Ectodermal cell (in vitro differentiated cells): Measurements from ENCODE around the gene TESK2.
A peak's percentile ranks its signal among the peaks of the same experiment; 100 is the strongest.

Source experiments
- H3K27ac ChIP-seq: 2 replicates; pipeline ENCODE4 v1.7.0; 2013; ENCODE audit warnings: mild to moderate bottlenecking, low read depth, low read length; ENCODE audit not compliant: insufficient read depth, poor library complexity, severe bottlenecking
- H3K27me3 ChIP-seq: 2 replicates; pipeline ENCODE4 v1.7.0; 2013; ENCODE audit warnings: mild to moderate bottlenecking, low read length; ENCODE audit not compliant: insufficient read depth, control insufficient read depth, poor library complexity, severe bottlenecking
- H3K36me3 ChIP-seq: one replicate; pipeline ENCODE4 v1.7.0; 2013; ENCODE audit warnings: low read length; ENCODE audit not compliant: control insufficient read depth, insufficient read depth
- H3K4me1 ChIP-seq: one replicate; pipeline ENCODE4 v1.7.0; 2013; ENCODE audit warnings: low read length; ENCODE audit not compliant: control insufficient read depth, insufficient read depth
- H3K4me3 ChIP-seq: 2 replicates; pipeline ENCODE4 v1.7.0; 2013; ENCODE audit warnings: low read depth, low read length, control low read depth; ENCODE audit not compliant: insufficient read depth
- H3K9me3 ChIP-seq: 2 replicates; pipeline ENCODE4 v1.7.0; 2013; ENCODE audit warnings: mild to moderate bottlenecking, low read length, moderate library complexity; ENCODE audit not compliant: control insufficient read depth
- WGBS, 2 experiments: methylation state at CpG; one replicate each; pipeline ENCODE4 v1.1.7; 2013; ENCODE audit warnings: missing lambda C conversion rate in 2 of 2; 5-methylcytosine and 5-hydroxymethylcytosine counted together

Gene TESK2

DNA sequence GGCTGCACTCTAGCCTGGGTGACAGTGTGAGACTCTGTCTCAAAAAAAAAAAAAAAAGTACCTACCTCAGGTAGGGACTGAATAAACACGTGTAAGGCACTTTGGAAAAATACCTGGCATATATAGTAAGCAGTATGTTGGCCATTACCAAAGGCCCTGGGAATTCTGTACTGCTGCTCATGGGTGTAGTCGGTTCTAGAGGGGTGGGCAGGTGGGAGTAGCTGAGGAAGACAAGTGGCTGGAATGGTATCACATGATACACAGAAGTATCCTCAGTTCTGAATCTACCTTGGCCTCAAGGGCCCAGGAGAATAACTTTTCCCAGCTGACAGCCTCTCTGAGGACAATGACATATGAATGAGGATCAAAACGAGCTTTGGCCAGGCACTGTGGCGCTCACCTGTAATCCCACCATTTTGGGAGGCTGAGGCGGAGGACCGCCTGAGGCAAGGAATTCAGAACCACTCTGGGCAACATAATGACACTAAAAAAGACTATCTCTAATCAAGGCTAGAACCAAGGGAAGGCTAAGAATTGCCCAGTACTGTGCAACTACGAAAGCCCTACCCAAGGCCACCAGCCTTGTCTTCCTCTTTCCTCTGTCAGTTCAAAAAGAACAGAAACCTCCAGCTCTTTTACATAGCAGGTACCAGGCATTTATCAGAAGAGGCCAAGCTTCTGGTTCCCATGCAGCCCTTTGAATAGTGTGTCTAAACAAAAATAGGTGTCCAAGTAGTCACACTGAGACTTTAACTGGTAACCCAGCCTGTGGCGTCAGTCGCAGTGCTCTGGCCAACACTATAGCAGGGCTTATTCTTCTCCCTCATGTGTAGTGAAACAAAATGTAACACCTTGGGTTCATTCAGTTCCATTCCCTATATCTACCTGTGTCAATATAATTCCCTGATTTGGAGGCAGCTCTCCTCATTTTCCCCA is 19.3 kb upstream of the TESK2 start:
- Histone ChIP-seq H3K36me3 (peaks cover 39% of the 10 kb centered on the region), H3K27me3 (no peaks in the 10 kb centered on the region), H3K9me3 (no peaks in the 10 kb centered on the region), H3K4me3 (no peak overlapping the region), H3K4me1 (no peaks in the 10 kb centered on the region), H3K27ac (no peak overlapping the region)
- 73 to 75% methylated on average over 9 of the region's 9 CpGs for WGBS, 2 experiments

DNA sequence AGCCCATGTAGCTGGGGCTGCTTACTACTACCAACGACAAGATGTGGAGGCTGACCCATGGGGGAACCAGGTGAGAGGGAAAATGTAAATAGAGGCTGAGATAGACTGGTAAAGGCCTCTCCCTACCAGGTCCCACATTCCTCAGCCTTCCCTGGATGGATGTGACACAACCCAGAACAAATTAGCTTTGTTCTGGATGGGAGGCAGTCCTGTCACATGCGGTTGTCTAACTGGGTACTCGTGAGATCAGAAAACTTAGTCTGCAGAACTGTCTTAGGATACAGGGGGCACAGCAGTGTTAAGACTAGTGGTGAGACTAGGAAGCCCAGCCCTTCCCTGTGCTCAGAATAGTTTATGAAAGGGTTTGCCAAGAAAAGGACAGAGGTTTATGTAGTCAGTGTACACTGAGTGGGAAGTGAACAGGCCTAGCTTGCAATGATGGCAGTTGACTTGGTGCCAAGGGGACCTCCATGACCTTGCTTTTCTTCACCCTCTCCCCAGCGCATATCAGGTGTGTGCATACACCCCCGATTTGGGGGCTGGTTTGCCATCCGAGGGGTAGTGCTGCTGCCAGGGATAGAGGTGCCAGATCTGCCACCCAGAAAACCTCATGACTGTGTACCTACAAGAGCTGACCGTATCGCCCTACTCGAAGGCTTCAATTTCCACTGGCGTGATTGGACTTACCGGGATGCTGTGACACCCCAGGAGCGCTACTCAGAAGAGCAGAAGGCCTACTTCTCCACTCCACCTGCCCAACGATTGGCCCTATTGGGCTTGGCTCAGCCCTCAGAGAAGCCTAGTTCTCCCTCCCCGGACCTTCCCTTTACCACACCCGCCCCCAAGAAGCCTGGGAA is 17.6 kb upstream of the TESK2 start:
- WGBS, 2 experiments = 93% methylated on average over 15 of the region's 15 CpGs
- H3K27ac ChIP-seq = no peak overlapping the region
- H3K9me3 ChIP-seq = no peaks in the 10 kb centered on the region
- H3K36me3 ChIP-seq = peaks cover 28% of the 10 kb centered on the region
- H3K4me1 ChIP-seq = no peaks in the 10 kb centered on the region
- no peak overlapping the region for H3K4me3 ChIP-seq
- no peaks in the 10 kb centered on the region for H3K27me3 ChIP-seq

DNA sequence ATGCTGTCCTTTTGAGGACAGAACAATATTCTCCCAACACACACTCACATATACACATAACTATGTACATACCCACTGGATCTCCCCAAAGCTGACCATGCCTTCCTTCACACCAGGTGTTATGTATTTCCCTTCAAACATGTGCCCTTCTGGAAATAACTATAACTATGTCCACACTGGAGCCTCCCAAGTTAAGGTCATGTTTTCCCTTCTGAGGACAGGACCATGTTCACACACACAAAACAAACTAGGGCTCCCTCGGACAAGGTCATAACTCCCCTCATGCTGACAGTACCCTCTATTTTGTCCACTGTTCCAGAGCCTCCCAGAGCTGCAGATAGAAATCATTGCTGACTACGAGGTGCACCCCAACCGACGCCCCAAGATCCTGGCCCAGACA is 16.9 kb upstream of the TESK2 start:
- WGBS, 2 experiments = 94 to 96% methylated on average over 4 of the region's 4 CpGs

DNA sequence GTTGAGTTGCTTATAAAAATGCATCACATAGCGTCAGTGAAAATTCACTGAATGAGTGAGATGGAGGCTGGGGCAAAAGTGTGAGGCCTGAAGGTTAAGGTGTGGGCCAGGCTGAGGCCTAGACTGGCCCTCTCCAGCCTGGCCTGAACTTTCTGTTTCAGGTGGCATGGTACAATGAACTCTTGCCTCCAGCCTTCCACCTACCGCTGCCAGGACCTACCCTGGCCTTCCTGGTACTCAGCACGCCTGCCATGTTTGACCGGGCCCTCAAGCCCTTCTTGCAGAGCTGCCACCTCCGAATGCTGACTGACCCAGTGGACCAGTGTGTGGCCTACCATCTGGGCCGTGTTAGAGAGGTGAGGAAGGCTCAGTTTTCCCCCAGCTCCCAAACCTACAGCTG is 16.2 kb upstream of the TESK2 start:
- 96 to 97% methylated on average over 6 of the region's 6 CpGs for WGBS, 2 experiments
- Histone ChIP-seq H3K4me3 (no peak overlapping the region), H3K4me1 (no peaks in the 10 kb centered on the region), H3K9me3 (no peaks in the 10 kb centered on the region), H3K36me3 (peaks cover 23% of the 10 kb centered on the region), H3K27me3 (no peaks in the 10 kb centered on the region), H3K27ac (no peak overlapping the region)

More for the DNA sequence above, 16.9 kb upstream of the TESK2 start:
- no peaks in the 10 kb centered on the region for H3K27me3 ChIP-seq
- H3K36me3 ChIP-seq = peaks cover 28% of the 10 kb centered on the region
- no peak overlapping the region for H3K4me3 ChIP-seq
- H3K27ac ChIP-seq = no peak overlapping the region
- H3K9me3 ChIP-seq = no peaks in the 10 kb centered on the region
- H3K4me1 ChIP-seq = no peaks in the 10 kb centered on the region

DNA sequence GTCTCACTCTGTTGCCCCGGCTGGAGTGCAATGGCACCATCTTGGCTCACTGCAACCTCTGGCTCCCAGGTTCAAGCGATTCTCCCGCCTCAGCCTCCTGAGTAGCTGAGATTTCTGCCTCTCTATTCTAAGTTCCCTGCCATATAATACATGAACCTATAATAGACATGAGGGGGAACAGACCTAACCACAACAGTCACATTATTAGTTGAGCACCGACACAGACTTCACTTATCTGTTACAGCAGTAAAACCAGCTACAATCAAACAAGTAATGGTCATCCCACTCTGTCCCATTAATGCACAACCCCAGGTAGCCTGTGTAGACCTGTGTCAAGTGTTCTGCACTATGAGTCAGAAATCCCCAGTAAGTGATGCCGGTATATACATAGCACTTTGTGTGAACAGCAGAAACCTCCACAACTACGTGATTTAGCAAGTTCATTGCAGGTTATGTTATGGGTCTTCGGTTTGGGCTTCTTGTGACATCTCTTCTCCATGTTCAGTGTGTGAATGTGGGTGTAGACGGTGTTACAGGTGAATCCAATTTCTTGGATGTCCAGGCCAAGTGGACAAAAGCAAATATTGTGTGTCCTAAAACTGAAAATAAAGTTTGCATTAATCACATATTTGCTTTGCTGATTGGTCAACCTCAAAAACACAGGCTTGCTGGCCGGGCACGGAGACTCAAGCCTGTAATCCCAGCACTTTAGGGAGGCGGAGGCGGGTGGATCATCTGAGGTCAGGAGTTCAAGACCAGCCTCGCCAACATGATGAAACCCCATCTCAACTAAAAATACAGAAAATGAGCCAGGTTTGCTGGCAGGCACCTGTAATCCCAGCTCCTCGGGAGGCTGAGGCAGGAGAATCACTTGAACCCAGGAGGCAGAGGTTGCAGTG is 12.7 kb upstream of the TESK2 start:
- 95% methylated on average over 14 of the region's 14 CpGs for WGBS, 2 experiments

DNA sequence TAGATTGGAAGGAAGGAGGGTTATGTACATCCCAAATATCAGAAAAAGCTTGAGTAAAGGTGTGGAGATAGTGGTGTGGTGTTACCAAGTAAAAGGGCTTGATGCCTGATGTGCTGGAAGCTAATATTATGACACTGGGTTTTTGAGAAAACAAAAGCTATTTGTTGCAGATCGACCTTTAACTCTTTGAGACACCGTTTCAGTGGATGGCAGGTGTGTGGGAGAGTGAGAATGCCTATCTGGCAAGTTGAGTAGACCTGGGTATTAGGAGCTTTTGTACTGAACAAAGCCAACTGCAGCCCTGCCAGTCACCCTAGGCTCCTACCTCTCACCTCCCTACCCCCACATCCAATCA is 10.5 kb upstream of the TESK2 start:
- Histone ChIP-seq H3K27ac (no peak overlapping the region), H3K9me3 (no peaks in the 10 kb centered on the region), H3K4me1 (peaks cover 12% of the 10 kb centered on the region), H3K4me3 (no peak overlapping the region), H3K27me3 (no peaks in the 10 kb centered on the region), H3K36me3 (no peaks in the 10 kb centered on the region)
- WGBS, 2 experiments = 87 to 90% methylated on average over 2 of the region's 2 CpGs

More for the DNA sequence above, 12.7 kb upstream of the TESK2 start:
- no peaks in the 10 kb centered on the region for H3K27me3 ChIP-seq
- H3K36me3 ChIP-seq = no peaks in the 10 kb centered on the region
- H3K27ac ChIP-seq = no peak overlapping the region
- H3K4me1 ChIP-seq = peaks cover 8% of the 10 kb centered on the region
- no peak overlapping the region for H3K4me3 ChIP-seq
- H3K9me3 ChIP-seq = no peaks in the 10 kb centered on the region

DNA sequence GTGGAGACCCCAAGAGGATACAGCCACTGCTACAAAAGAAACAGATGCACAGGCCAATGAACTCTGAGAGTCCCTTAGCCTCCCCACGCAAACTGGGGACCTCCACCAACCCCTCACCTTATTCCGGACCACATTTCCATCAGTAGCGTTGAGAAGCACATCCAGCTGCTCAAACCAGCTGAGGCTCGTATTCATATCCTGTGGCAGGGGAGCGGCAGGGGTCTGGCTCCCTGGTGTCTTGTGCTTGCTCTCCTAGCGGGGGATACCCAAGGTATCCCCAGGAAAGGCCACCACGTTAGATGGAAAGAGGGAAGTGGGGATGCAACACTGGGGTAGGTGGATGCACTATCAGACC is 8.4 kb upstream of the TESK2 start:
- H3K36me3 ChIP-seq = no peaks in the 10 kb centered on the region
- no peaks in the 10 kb centered on the region for H3K9me3 ChIP-seq
- H3K4me3 ChIP-seq = peak overlapping the region; percentile 56
- 14% methylated on average over 7 of the region's 7 CpGs for WGBS, 2 experiments
- peaks cover 12% of the 10 kb centered on the region for H3K4me1 ChIP-seq
- no peak overlapping the region for H3K27ac ChIP-seq
- H3K27me3 ChIP-seq = no peaks in the 10 kb centered on the region

DNA sequence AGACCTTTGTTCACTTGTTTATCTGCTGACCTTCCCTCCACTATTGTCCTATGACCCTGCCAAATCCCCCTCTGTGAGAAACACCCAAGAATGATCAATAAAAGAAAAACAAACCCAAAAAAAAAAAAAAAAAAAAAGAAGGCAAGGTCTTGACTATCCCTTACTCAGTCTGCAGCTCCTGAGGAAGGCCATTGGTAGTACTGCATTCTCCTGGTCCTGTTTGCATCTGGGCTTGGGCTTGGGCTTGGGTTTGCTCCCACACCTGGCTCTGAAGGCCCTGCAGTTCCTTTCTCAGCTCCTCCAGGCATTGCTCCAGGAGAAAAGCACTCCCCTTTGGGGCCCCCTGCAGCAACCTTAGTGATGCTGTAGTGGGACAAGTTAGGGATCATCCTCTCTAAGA is 7.3 kb upstream of the TESK2 start:
- no peak overlapping the region for H3K4me3 ChIP-seq
- no peaks in the 10 kb centered on the region for H3K9me3 ChIP-seq
- H3K36me3 ChIP-seq = no peaks in the 10 kb centered on the region
- no peak overlapping the region for H3K27ac ChIP-seq
- H3K27me3 ChIP-seq = no peaks in the 10 kb centered on the region
- H3K4me1 ChIP-seq = peaks cover 12% of the 10 kb centered on the region

DNA sequence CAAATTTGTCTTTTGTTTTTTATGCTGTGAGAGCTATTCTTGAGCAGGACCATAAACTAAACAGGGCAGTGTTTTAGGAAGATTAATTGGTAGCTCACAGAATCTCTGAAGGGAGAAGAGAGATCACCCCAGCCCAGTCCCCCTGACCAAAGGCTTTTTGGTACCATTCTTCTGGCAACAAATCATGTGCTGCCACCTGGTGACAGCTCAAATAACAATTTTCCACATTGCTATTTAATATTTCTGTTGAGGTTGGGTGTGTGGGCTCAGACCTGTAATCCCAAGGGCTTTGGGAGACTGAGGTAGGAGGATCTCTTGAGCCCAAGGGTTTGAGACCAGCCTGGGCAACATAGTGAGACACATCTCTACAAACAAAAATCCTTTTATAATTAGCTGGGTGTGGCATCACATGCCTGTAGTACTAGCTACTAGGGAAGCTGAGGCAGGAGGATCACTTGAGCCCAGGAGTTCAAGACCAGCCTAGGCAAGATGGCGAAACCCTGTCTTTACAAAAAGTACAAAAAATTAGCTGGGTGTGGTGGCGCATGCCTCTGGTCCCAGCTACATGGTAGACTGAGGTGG is 2.2 kb upstream of the TESK2 start:
- Histone ChIP-seq H3K27ac (no peak overlapping the region), H3K9me3 (no peaks in the 10 kb centered on the region), H3K36me3 (no peaks in the 10 kb centered on the region), H3K4me1 (no peaks in the 10 kb centered on the region), H3K4me3 (no peak overlapping the region), H3K27me3 (peaks cover 27% of the 10 kb centered on the region)
- WGBS, 2 experiments = 86 to 89% methylated on average over 2 of the region's 2 CpGs
